Endodermal cell (in vitro differentiated cells): Measurements from ENCODE around the gene HS6ST3. TPM values are rescaled to one million over a fixed set of nuclear protein-coding genes. Genes with fewer than 3 reads are reported as not detected.

Experiments used
- DNase-seq: peaks from one replicate; pipeline ENCODE4 v3.0.0-alpha.2; 2017
- H3K27ac ChIP-seq: 2 replicates; pipeline ENCODE4 v1.5.1; 2013; ENCODE audit warnings: mild to moderate bottlenecking, low read depth, low read length, moderate library complexity
- H3K27me3 ChIP-seq: 2 replicates; pipeline ENCODE4 v1.6.1; 2013; ENCODE audit warnings: mild to moderate bottlenecking, low read length, moderate library complexity; ENCODE audit not compliant: insufficient read depth, control insufficient read depth, poor library complexity, severe bottlenecking
- H3K36me3 ChIP-seq: 2 replicates; pipeline ENCODE4 v1.7.0; 2013; ENCODE audit warnings: mild to moderate bottlenecking, low read length, moderate library complexity; ENCODE audit not compliant: control insufficient read depth, insufficient read depth
- H3K4me1 ChIP-seq: one replicate; pipeline ENCODE4 v1.7.0; 2013; ENCODE audit warnings: low read length; ENCODE audit not compliant: control insufficient read depth, insufficient read depth
- H3K4me3 ChIP-seq: 2 replicates; pipeline ENCODE4 v1.5.1; 2013; ENCODE audit warnings: mild to moderate bottlenecking, low read length, moderate library complexity
- H3K9ac ChIP-seq: 2 replicates; pipeline ENCODE4 v1.6.1; 2013; ENCODE audit warnings: mild to moderate bottlenecking, low read length, moderate library complexity; ENCODE audit not compliant: poor library complexity, severe bottlenecking; ENCODE audit errors: extremely low read depth
- H3K9me3 ChIP-seq: 2 replicates; pipeline ENCODE4 v1.6.1; 2013; ENCODE audit warnings: mild to moderate bottlenecking, low read length, moderate library complexity; ENCODE audit not compliant: control insufficient read depth
- H3K27ac Mint-ChIP-seq: 2 replicates; pipeline ENCODE4 v1.8.0; 2020; ENCODE audit warnings: mixed read lengths
- H3K27me3 Mint-ChIP-seq: 2 replicates; pipeline ENCODE4 v1.8.0; 2021; ENCODE audit warnings: mild to moderate bottlenecking, mixed read lengths; ENCODE audit not compliant: insufficient read depth
- H3K36me3 Mint-ChIP-seq: 2 replicates; pipeline ENCODE4 v1.8.0; 2020; ENCODE audit warnings: low read depth, mixed read lengths
- H3K4me1 Mint-ChIP-seq: 2 replicates; pipeline ENCODE4 v1.8.0; 2020; ENCODE audit warnings: mixed read lengths
- H3K4me3 Mint-ChIP-seq: 2 replicates; pipeline ENCODE4 v1.8.0; 2020; ENCODE audit warnings: mild to moderate bottlenecking, moderate library complexity, mixed read lengths
- H3K9me3 Mint-ChIP-seq: 2 replicates; pipeline ENCODE4 v1.8.0; 2020; ENCODE audit warnings: mild to moderate bottlenecking, mixed read lengths
- WGBS, 2 experiments: methylation state at CpG; one replicate each; pipeline versions ENCODE4 v1.1.5 to v1.1.7; 2013; ENCODE audit warnings: missing lambda C conversion rate in 2 of 2, mixed read lengths in 1 of 2; ENCODE audit not compliant: insufficient coverage in 1 of 2, insufficient read length in 1 of 2; 5-methylcytosine and 5-hydroxymethylcytosine counted together
- total RNA-seq, 2 donors: library from RNA; stranded (reverse); fragmentation: NEBNext Ultra II Directional in 1 of 2; extraction: Animal tissue kit (Norgen Biotek cat#: 25700) in 1 of 2; gene quantifications; 2 replicates in 1 of 2; 3 replicates in 1 of 2; pipeline ENCODE4 v1.2.1, GENCODE V29; 2021
- TF ChIP-seq, protein P1 (sequence below): fragments of 200-600 bp; sonication (generic); conservative IDR thresholded peaks from 2 replicates; pipeline ENCODE4 v1.5.0; 2021; ENCODE audit warnings: antibody characterized with exemption, mild to moderate bottlenecking

The HS6ST3 gene
- total RNA-seq, 2 donors from 2014 or later, result 0.84 to 1.1 TPM

DNA sequence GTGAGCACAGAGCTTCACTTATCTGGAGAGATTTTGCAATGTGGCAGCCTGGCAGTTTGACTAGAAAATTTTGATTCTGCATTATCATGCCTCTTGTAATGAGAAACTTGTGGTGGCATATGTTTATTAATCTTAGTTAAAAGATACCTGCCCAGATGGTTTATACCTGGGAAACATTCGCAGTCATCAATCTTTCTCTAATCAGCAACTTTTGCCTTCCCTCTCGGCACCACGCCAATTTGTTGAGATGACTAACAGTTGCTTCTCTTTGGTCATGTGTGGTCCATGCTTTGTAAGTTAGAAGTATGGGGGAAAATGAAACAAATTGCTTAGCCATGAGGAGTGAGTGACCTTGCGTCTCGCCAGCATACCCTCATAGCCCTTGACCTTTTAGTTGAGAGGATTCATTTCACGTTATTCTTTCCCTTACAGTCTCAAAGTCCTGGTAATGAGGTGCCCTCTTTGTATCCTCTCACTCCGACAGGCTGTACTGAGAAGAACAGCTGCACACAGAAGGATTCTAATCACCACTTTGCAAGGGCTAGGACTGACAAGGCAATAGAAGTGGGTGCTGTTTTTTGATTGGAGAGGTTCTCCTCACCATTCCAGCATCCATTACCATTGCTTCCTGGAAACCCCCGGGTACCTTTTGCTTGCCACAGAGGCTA is 703.0 kb downstream of the HS6ST3 start:
- H3K9me3 Mint-ChIP-seq, result no peaks in the 10 kb centered on the region
- H3K9ac ChIP-seq, result no peak overlapping the region
- no peaks in the 10 kb centered on the region for H3K27me3 ChIP-seq
- H3K36me3 ChIP-seq, result no peaks in the 10 kb centered on the region
- DNase-seq, result no peak
- TF ChIP-seq, protein P1, sequence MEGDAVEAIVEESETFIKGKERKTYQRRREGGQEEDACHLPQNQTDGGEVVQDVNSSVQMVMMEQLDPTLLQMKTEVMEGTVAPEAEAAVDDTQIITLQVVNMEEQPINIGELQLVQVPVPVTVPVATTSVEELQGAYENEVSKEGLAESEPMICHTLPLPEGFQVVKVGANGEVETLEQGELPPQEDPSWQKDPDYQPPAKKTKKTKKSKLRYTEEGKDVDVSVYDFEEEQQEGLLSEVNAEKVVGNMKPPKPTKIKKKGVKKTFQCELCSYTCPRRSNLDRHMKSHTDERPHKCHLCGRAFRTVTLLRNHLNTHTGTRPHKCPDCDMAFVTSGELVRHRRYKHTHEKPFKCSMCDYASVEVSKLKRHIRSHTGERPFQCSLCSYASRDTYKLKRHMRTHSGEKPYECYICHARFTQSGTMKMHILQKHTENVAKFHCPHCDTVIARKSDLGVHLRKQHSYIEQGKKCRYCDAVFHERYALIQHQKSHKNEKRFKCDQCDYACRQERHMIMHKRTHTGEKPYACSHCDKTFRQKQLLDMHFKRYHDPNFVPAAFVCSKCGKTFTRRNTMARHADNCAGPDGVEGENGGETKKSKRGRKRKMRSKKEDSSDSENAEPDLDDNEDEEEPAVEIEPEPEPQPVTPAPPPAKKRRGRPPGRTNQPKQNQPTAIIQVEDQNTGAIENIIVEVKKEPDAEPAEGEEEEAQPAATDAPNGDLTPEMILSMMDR, result no peak
- no peaks in the 10 kb centered on the region for H3K9me3 ChIP-seq
- H3K4me1 Mint-ChIP-seq, result no peaks in the 10 kb centered on the region
- H3K4me1 ChIP-seq, result no peaks in the 10 kb centered on the region
- H3K36me3 Mint-ChIP-seq, result no peaks in the 10 kb centered on the region
- peaks cover 2% of the 10 kb centered on the region for H3K27me3 Mint-ChIP-seq
- H3K4me3 Mint-ChIP-seq, result no peak overlapping the region
- H3K27ac Mint-ChIP-seq, result no peak overlapping the region
- 94 to 100% methylated on average over 1 to 8 of the region's 8 CpGs for WGBS, 2 experiments
- no peak overlapping the region for H3K27ac ChIP-seq
- H3K4me3 ChIP-seq, result no peak overlapping the region

DNA sequence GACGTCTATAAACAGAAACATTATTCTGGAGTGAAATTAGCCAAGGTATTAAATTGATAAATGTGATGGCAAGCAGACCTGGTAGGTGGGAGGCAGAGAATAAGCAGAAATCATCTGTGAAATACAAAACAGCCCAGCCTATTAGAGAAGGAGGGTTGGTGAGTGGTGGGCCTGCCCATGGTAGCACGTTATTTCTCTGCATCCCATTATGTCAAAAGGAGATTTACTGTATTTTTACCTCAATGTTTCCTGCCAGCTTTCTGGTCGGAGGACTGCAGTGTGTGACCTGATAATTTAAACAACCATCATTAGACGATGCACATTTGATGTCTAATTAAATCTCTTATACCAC is 703.5 kb downstream of the HS6ST3 start:
- DNase-seq, result no peak
- no peak overlapping the region for H3K4me3 ChIP-seq
- no peaks in the 10 kb centered on the region for H3K27me3 ChIP-seq
- no peaks in the 10 kb centered on the region for H3K9me3 Mint-ChIP-seq
- no peak overlapping the region for H3K9ac ChIP-seq
- no peaks in the 10 kb centered on the region for H3K4me1 ChIP-seq
- no peak overlapping the region for H3K4me3 Mint-ChIP-seq
- TF ChIP-seq, protein P1, result no peak
- H3K4me1 Mint-ChIP-seq, result no peaks in the 10 kb centered on the region
- no peak overlapping the region for H3K27ac ChIP-seq
- H3K27ac Mint-ChIP-seq, result no peak overlapping the region
- no peaks in the 10 kb centered on the region for H3K36me3 ChIP-seq
- no peaks in the 10 kb centered on the region for H3K36me3 Mint-ChIP-seq
- H3K9me3 ChIP-seq, result no peaks in the 10 kb centered on the region
- WGBS, 2 experiments, result 91 to 94% methylated on average over 2 to 4 of the region's 4 CpGs
- H3K27me3 Mint-ChIP-seq, result peaks cover 2% of the 10 kb centered on the region

DNA sequence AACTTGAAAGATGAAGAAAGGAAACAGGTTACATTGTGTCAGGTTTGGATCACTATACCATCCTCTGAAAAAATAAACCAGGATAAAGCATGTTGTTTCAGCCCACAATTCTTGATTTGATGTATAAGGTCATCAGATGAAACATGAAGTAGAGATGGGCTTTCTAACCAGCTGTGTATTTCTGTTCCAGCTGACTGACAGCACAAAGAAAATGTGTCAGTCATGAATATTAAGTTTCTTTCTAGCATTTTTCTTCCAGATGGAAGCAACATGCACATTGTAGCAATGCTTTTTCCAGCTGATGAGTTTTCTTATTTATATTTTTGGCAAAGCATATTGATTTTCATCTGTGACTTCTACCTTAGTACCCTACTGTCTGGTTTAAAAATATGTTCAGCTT is 704.8 kb downstream of the HS6ST3 start:
- H3K36me3 ChIP-seq, result no peaks in the 10 kb centered on the region
- Mint-ChIP-seq H3K27ac (no peak overlapping the region), H3K36me3 (no peaks in the 10 kb centered on the region), H3K27me3 (peaks cover 2% of the 10 kb centered on the region), H3K9me3 (no peaks in the 10 kb centered on the region), H3K4me1 (no peaks in the 10 kb centered on the region), H3K4me3 (no peak overlapping the region)
- H3K27me3 ChIP-seq, result no peaks in the 10 kb centered on the region
- no peak for DNase-seq
- no peaks in the 10 kb centered on the region for H3K9me3 ChIP-seq
- H3K9ac ChIP-seq, result no peak overlapping the region
- no peak overlapping the region for H3K4me3 ChIP-seq
- no peaks in the 10 kb centered on the region for H3K4me1 ChIP-seq
- TF ChIP-seq, protein P1, result no peak
- H3K27ac ChIP-seq, result no peak overlapping the region
